ENCODE measurements around the gene CLSTN1. TPM values are rescaled to one million over a fixed set of nuclear protein-coding genes. Genes with fewer than 3 reads are reported as not detected.

The CLSTN1 gene
- total and polyA plus RNA-seq, 2 of the 8 experiments (the other 6 are each of a cell fraction or from before 2014, with no cell fraction given), result 34.2 to 97.4 TPM

DNA sequence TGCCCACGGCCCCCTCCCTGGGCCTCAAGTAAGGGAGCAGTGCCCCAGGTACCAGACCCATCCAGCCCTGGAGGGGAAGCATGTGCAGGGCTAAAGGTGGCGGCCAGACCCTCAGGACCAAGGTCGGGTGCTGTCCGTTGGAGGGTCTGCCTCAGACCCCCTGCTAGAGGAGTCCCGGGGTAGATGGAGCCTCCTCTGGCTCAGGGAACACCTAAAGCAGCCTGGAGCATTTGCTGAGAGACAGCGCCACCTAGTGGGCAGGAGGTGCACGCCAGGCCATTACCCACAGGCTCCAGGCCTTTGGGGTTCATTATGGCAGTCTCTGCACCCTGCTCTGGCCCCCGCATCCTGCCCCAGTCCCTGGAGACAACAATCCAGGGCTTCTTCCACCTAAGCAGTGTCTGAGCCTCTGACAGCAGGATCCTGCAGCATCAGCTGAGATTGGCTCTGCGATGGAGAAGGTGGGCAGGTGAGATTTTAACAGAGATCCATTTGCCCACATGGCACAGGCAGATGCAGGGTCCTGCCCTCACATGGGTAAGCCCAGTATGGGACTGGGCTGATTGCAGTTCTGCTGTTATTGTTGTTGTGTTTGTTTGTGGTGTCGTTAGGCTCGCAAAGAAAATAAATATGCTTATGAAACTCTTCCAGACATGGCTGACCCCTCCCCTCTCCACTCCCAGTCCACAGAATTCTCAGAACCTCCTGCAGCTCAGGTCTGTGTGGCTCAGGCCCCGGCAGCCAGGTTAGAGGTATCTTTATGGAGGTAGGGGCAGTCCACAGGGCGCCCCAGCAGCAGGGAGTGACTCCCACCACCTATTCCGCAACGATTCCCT lies 43.9 kb upstream of the CLSTN1 start:
- H4K8ac ChIP-seq (ENCODE audit: extremely low read depth, insufficient read depth, low read length), result peak overlapping the region; percentile 57
- H3K79me1 ChIP-seq (ENCODE audit: low read depth, low read length), result no peaks in the 10 kb centered on the region
- no peak overlapping the region for H4K91ac ChIP-seq (replicated peaks; ENCODE audit: insufficient read length, low read length)
- peak overlapping the region in 1 of 4 experiments; percentile 13; a peak in 1 of 7 replicates for H3K9ac ChIP-seq (replicated peaks in 1 of 4; ENCODE audit: extremely low read depth in 1 of 4, low read depth in 3 of 4, low read length in 3 of 4)
- H3K4ac ChIP-seq (replicated peaks; ENCODE audit: insufficient read length, low read depth, low read length), result no peak overlapping the region
- H3K4me2 ChIP-seq (ENCODE audit: insufficient read depth in 1 of 2, low read depth in 2 of 2, low read length in 2 of 2), result no peak overlapping the region
- no peak overlapping the region for H2AFZ ChIP-seq (ENCODE audit: low read length)
- H3K23ac ChIP-seq (ENCODE audit: insufficient read length), result no peak overlapping the region
- H3K9me3 ChIP-seq (ENCODE audit: insufficient read depth in 2 of 2, low read depth in 1 of 2, low read length in 1 of 2), result no peaks in the 10 kb centered on the region
- H3K4me1 ChIP-seq (replicated peaks in 1 of 4; ENCODE audit: control insufficient read depth in 3 of 4, insufficient read depth in 4 of 4, low read length in 3 of 4), result no peaks in the 10 kb centered on the region; a peak in 2 of 7 replicates
- H2AK5ac ChIP-seq (ENCODE audit: low read depth, low read length), result no peak overlapping the region
- WGBS, 2 experiments (ENCODE audit: extremely low coverage in 1 of 2, insufficient coverage in 1 of 2, insufficient read length in 1 of 2, insufficient replicate concordance in 2 of 2, low coverage in 1 of 2, low lambda C conversion rate in 2 of 2, missing lambda C conversion rate in 1 of 2), result 57% methylated on average over 15 of the region's 15 CpGs; no CpG with 5 or more reads in 1 of the 2 experiments
- no peaks in the 10 kb centered on the region for H3K23me2 ChIP-seq (ENCODE audit: low read depth, low read length)
- CTCF ChIA-PET (ENCODE audit: partially characterized antibody), result interaction anchor here (0.6 to 17.3 kb wide), 40 partner anchors 8 to 322 kb away, joined by 3 to 312 read pairs (median 4); partner anchors contain the start of genes LZIC and NMNAT1
- H3K4me3 ChIP-seq (ENCODE audit: extremely low read depth in 1 of 4, insufficient read depth in 2 of 4, low read depth in 3 of 4, low read length in 4 of 4), result no peak overlapping the region
- no peaks in the 10 kb centered on the region; a peak in 1 of 8 replicates for H3K36me3 ChIP-seq (ENCODE audit: control insufficient read depth in 2 of 4, insufficient read depth in 4 of 4, low read length in 3 of 4)
- H3K18ac ChIP-seq (ENCODE audit: extremely low read depth, low read length), result no peak overlapping the region
- H2BK12ac ChIP-seq (ENCODE audit: low read depth, low read length), result no peak overlapping the region
- no peak overlapping the region for H3K27ac ChIP-seq (ENCODE audit: low read depth, low read length)
- DNase-seq (ENCODE audit: low read depth in 1 of 2, low spot score in 2 of 2) (peak; percentile 56 to 99), FAIRE-seq (peak; percentile 88)
- H2BK5ac ChIP-seq (ENCODE audit: low read depth, low read length), result no peak overlapping the region
- H4K20me1 ChIP-seq (replicated peaks in 1 of 2; ENCODE audit: control insufficient read depth in 1 of 2, insufficient read depth in 2 of 2, low read length in 2 of 2), result no peaks in the 10 kb centered on the region
- no peak overlapping the region for H3K56ac ChIP-seq (replicated peaks; ENCODE audit: insufficient read length, low read depth, low read length)
- no peak overlapping the region; the same call in 1 of the 2 replicates for H2BK15ac ChIP-seq (ENCODE audit: low read length)
- POLR2A ChIA-PET (ENCODE audit: partially characterized antibody), result interaction anchor here (0.9 to 1.1 kb wide), 2 partner anchors 39 to 83 kb away, joined by 3 to 5 read pairs; no protein-coding TSS in a partner anchor
- no peaks in the 10 kb centered on the region for H3K27me3 ChIP-seq (replicated peaks in 1 of 4; ENCODE audit: control insufficient read depth in 3 of 4, extremely low read depth in 1 of 4, insufficient read depth in 3 of 4, low read length in 3 of 4)
- no peak overlapping the region for H4K5ac ChIP-seq (ENCODE audit: insufficient read length, low read depth, low read length)
- H3K14ac ChIP-seq (ENCODE audit: insufficient read length), result no peak overlapping the region
- H2BK20ac ChIP-seq (ENCODE audit: low read length), result peak overlapping the region; percentile 86; the same call in 1 of the 2 replicates
- no peak overlapping the region for H2BK120ac ChIP-seq (replicated peaks; ENCODE audit: low read depth, low read length)
- no peaks in the 10 kb centered on the region for H3K79me2 ChIP-seq (ENCODE audit: control insufficient read depth in 1 of 2, insufficient read depth in 2 of 2, low read length in 2 of 2)
- TF ChIP-seq, protein P1, sequence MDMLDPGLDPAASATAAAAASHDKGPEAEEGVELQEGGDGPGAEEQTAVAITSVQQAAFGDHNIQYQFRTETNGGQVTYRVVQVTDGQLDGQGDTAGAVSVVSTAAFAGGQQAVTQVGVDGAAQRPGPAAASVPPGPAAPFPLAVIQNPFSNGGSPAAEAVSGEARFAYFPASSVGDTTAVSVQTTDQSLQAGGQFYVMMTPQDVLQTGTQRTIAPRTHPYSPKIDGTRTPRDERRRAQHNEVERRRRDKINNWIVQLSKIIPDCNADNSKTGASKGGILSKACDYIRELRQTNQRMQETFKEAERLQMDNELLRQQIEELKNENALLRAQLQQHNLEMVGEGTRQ (IDR thresholded peaks at IDR 0.05; ENCODE audit: low read length), result peak; percentile 8; the same call in 1 of the 2 replicates
- TF ChIP-seq TEAD4 (IDR thresholded peaks at IDR 0.05; ENCODE audit: low read depth, low read length) (no peak), NRF1 (IDR thresholded peaks at IDR 0.05; ENCODE audit: low read depth, low read length) (0 out of 2 replicates have a peak, but pooled peaks have one; percentile 3), RNF2 (IDR thresholded peaks at IDR 0.05; ENCODE audit: borderline replicate concordance, low read depth, low read length, missing control alignments, poor library complexity, severe bottlenecking) (no peak), TAF7 (optimal IDR thresholded peaks at IDR 0.05; ENCODE audit: borderline replicate concordance, low read depth, low read length) (no peak), JUND (IDR thresholded peaks at IDR 0.05; ENCODE audit: low read length) (0 out of 2 replicates have a peak, but pooled peaks have one; percentile 57), YY1 (IDR thresholded peaks at IDR 0.05; ENCODE audit: low read depth, low read length) (peak; percentile 68; the same call in 1 of the 2 replicates), HDAC6 (IDR thresholded peaks at IDR 0.05; ENCODE audit: low read depth, low read length) (no peak)

All from H1 (cell line).